IMR-90 (cell line): Measurements from ENCODE around the gene ZNF236. TPM values are rescaled to one million over a fixed set of nuclear protein-coding genes. Genes with fewer than 3 reads are reported as not detected.

Experiments
- ATAC-seq: fragments of 200-7000 bp; cut with Tn5 transposase; 2 replicates; pipeline ENCODE4 v1.9.1; 2020; ENCODE audit warnings: low read depth, mild to moderate bottlenecking, moderate library complexity
- BruUV-seq: library from RNA; stranded (reverse); fragments of 400-500 nt; replicated peaks from 2 replicates; lab custom pipeline; 2021; lab: Mats Ljungman, UMichigan
- CTCF ChIA-PET: fragments of 300-600 bp; formaldehyde crosslinking; extraction: SDS; loops from one replicate; lab custom pipeline; 2021; ENCODE audit warnings: antibody characterized with exemption; lab: Yijun Ruan, JAX
- POLR2A ChIA-PET: fragments of 300-600 bp; sonication (Branson Sonifier 250); formaldehyde crosslinking; loops from one replicate; lab custom pipeline; 2022; ENCODE audit warnings: antibody characterized with exemption; ENCODE audit not compliant: unreplicated experiment; lab: Charles Lee
- DNase-seq: peaks from one replicate; pipeline ENCODE4 v3.0.0; 2013
- H2AFZ ChIP-seq: replicated peaks from 2 replicates; pipeline ENCODE3; 2013; ENCODE audit warnings: low read length, mild to moderate bottlenecking; ENCODE audit not compliant: poor library complexity
- H2AK5ac ChIP-seq: 2 replicates; pipeline ENCODE4 v1.6.1; 2013; ENCODE audit warnings: low read depth, low read length, inconsistent platforms
- H2AK9ac ChIP-seq: replicated peaks from 2 replicates; pipeline ENCODE3; 2013; ENCODE audit warnings: mild to moderate bottlenecking, low read depth, low read length, moderate library complexity; ENCODE audit not compliant: poor library complexity
- H2BK120ac ChIP-seq: 2 replicates; pipeline ENCODE4 v1.6.1; 2013; ENCODE audit warnings: low read depth, low read length, inconsistent platforms
- H2BK15ac ChIP-seq: 3 replicates; pipeline ENCODE4 v1.6.1; 2013; ENCODE audit warnings: low read depth, low read length, inconsistent platforms
- H2BK20ac ChIP-seq: 2 replicates; pipeline ENCODE4 v1.6.1; 2013; ENCODE audit warnings: low read depth, mild to moderate bottlenecking, inconsistent platforms, low read length, moderate library complexity
- H2BK5ac ChIP-seq: 2 replicates; pipeline ENCODE4 v1.6.1; 2013; ENCODE audit warnings: mild to moderate bottlenecking, low read depth, low read length, inconsistent platforms; ENCODE audit not compliant: poor library complexity, severe bottlenecking
- H3K14ac ChIP-seq: replicated peaks from 2 replicates; pipeline ENCODE4 v1.6.1; 2013; ENCODE audit warnings: low read depth, low read length, inconsistent platforms
- H3K18ac ChIP-seq: 2 replicates; pipeline ENCODE4 v1.6.1; 2013; ENCODE audit warnings: low read depth, low read length, control low read depth
- H3K23ac ChIP-seq: 2 replicates; pipeline ENCODE4 v1.6.1; 2013; ENCODE audit warnings: low read depth, low read length, inconsistent platforms
- H3K27ac ChIP-seq: 2 replicates; pipeline ENCODE4 v1.5.1; 2013; ENCODE audit warnings: mild to moderate bottlenecking, control low read depth, low read length; ENCODE audit not compliant: insufficient read depth
- H3K27me3 ChIP-seq: 2 replicates; pipeline ENCODE4 v1.6.1; 2013; ENCODE audit warnings: low read length; ENCODE audit not compliant: control insufficient read depth, insufficient read depth
- H3K36me3 ChIP-seq: 2 replicates; pipeline ENCODE4 v1.6.1; 2013; ENCODE audit warnings: low read length, mixed read lengths; ENCODE audit not compliant: control insufficient read depth, insufficient read depth
- H3K4ac ChIP-seq: 2 replicates; pipeline ENCODE4 v1.6.1; 2013; ENCODE audit warnings: low read depth, low read length, inconsistent platforms
- H3K4me1 ChIP-seq: 2 replicates; pipeline ENCODE4 v1.6.1; 2013; ENCODE audit warnings: low read length, mixed read lengths; ENCODE audit not compliant: control insufficient read depth, insufficient read depth
- H3K4me2 ChIP-seq: 2 replicates; pipeline ENCODE4 v1.6.1; 2013; ENCODE audit warnings: low read depth, mild to moderate bottlenecking, control low read depth, low read length, moderate library complexity
- H3K4me3 ChIP-seq: 2 replicates; pipeline ENCODE4 v1.5.1; 2013; ENCODE audit warnings: low read depth, mild to moderate bottlenecking, control low read depth, low read length, moderate library complexity; ENCODE audit not compliant: insufficient read depth
- H3K56ac ChIP-seq: 2 replicates; pipeline ENCODE4 v1.6.1; 2013; ENCODE audit warnings: low read length, inconsistent platforms; ENCODE audit not compliant: insufficient read depth; ENCODE audit errors: extremely low read depth
- H3K79me1 ChIP-seq, 2 experiments: 2 replicates each; pipeline ENCODE4 v1.6.1; 2013; ENCODE audit warnings: low read length in 2 of 2, inconsistent platforms in 1 of 2, low read depth in 1 of 2
- H3K9ac ChIP-seq: 2 replicates; pipeline ENCODE4 v1.6.1; 2013; ENCODE audit warnings: low read depth, low read length, control low read depth
- H3K9me1 ChIP-seq: 2 replicates; pipeline ENCODE4 v1.6.1; 2013; ENCODE audit warnings: low read length, inconsistent platforms; ENCODE audit not compliant: insufficient read depth
- H3K9me3 ChIP-seq: 2 replicates; pipeline ENCODE4 v1.6.1; 2013; ENCODE audit warnings: low read length; ENCODE audit not compliant: control insufficient read depth, insufficient read depth
- H4K20me1 ChIP-seq: 2 replicates; pipeline ENCODE4 v1.6.1; 2013; ENCODE audit warnings: low read length, inconsistent platforms; ENCODE audit not compliant: insufficient read depth
- H4K5ac ChIP-seq: 2 replicates; pipeline ENCODE4 v1.6.1; 2013; ENCODE audit warnings: mild to moderate bottlenecking, low read depth, low read length, control low read depth
- H4K8ac ChIP-seq, 2 experiments: 2 replicates each; pipeline ENCODE4 v1.6.1; 2013; ENCODE audit warnings: low read depth in 2 of 2, low read length in 2 of 2, control low read depth in 1 of 2, inconsistent platforms in 1 of 2
- H4K91ac ChIP-seq: 2 replicates; pipeline ENCODE4 v1.6.1; 2013; ENCODE audit warnings: low read depth, low read length, inconsistent platforms; ENCODE audit not compliant: insufficient read depth
- BHLHE40 ChIP-seq: fragments of 150-350 bp; IDR thresholded peaks from 2 replicates; pipeline ENCODE4 v1.6.1; 2016; ENCODE audit warnings: mild to moderate bottlenecking, low read depth, low read length
- CEBPB ChIP-seq: IDR thresholded peaks from 2 replicates; pipeline ENCODE4 v1.6.1; 2012; ENCODE audit warnings: low read depth, low read length, improper control_type of control experiment
- CHD1 ChIP-seq: IDR thresholded peaks from 2 replicates; pipeline ENCODE4 v1.6.1; 2012; ENCODE audit warnings: low read depth, low read length, improper control_type of control experiment
- FOS ChIP-seq: fragments of 150-350 bp; IDR thresholded peaks from 2 replicates; pipeline ENCODE4 v1.6.1; 2016; ENCODE audit warnings: low read depth, low read length
- MAFK ChIP-seq: IDR thresholded peaks from 2 replicates; pipeline ENCODE4 v1.6.1; 2012; ENCODE audit warnings: low read depth, low read length, improper control_type of control experiment
- MAZ ChIP-seq: IDR thresholded peaks from 2 replicates; pipeline ENCODE4 v1.6.1; 2012; ENCODE audit warnings: low read depth, mild to moderate bottlenecking, low read length, improper control_type of control experiment, moderate library complexity, borderline replicate concordance
- MXI1 ChIP-seq: IDR thresholded peaks from 2 replicates; pipeline ENCODE4 v1.6.1; 2012; ENCODE audit warnings: low read depth, mild to moderate bottlenecking, low read length, moderate library complexity, borderline replicate concordance
- NFE2L2 ChIP-seq: fragments of 150-350 bp; IDR thresholded peaks from 2 replicates; pipeline ENCODE4 v1.6.1; 2016; ENCODE audit warnings: low read depth, mild to moderate bottlenecking, low read length
- POLR2A ChIP-seq: IDR thresholded peaks from 2 replicates; pipeline ENCODE4 v1.6.1; 2012; ENCODE audit warnings: mild to moderate bottlenecking, low read depth, low read length
- RAD21 ChIP-seq: IDR thresholded peaks from 2 replicates; pipeline ENCODE4 v1.6.1; 2012; ENCODE audit warnings: low read length, improper control_type of control experiment
- RCOR1 ChIP-seq: IDR thresholded peaks from 2 replicates; pipeline ENCODE4 v1.6.1; 2012; ENCODE audit warnings: mild to moderate bottlenecking, low read length, improper control_type of control experiment; ENCODE audit not compliant: insufficient replicate concordance
- RFX5 ChIP-seq: IDR thresholded peaks from 2 replicates; pipeline ENCODE4 v1.8.0; 2012; ENCODE audit warnings: low read depth, mild to moderate bottlenecking, low read length, moderate library complexity
- SMC3 ChIP-seq: fragments of 150-350 bp; IDR thresholded peaks from 2 replicates; pipeline ENCODE4 v1.6.1; 2016; ENCODE audit warnings: low read depth, mild to moderate bottlenecking, antibody characterized with exemption, low read length, moderate library complexity
- WGBS, 2 experiments: methylation state at CpG; one replicate each; pipeline versions ENCODE4 v1.1.5 to v1.1.7; 2013; ENCODE audit warnings: missing lambda C conversion rate in 2 of 2; ENCODE audit not compliant: insufficient read length in 1 of 2; ENCODE audit errors: extremely low coverage in 2 of 2; 5-methylcytosine and 5-hydroxymethylcytosine counted together
- dilution Hi-C: fragments of 300-500 bp; cut with HindIII; formaldehyde crosslinking; loops from one replicate; pipeline ENCODE4 v1.14.3; 2018; ENCODE audit warnings: low sequenced_read_pairs; ENCODE audit not compliant: unreplicated experiment
- in situ Hi-C: fragments of 300-500 bp; cut with MboI; formaldehyde crosslinking; loops from 3 replicates; pipeline ENCODE4 v1.14.3; 2019; ENCODE audit warnings: low sequenced_read_pairs, inconsistent platforms, mixed read lengths
- intact Hi-C: fragments of 100-400 bp; cut with micrococcal nuclease; formaldehyde crosslinking; loops from 2 replicates; pipeline ENCODE4 v1.10.0; 2022
- polyA plus RNA-seq, 3 experiments: library from polyadenylated mRNA; depleted of rRNA; stranded (reverse); fragments of >200 nt; gene quantifications; 2 replicates each; pipeline ENCODE4 v1.2.3, GENCODE V29; 2012; ENCODE audit warnings: low replicate concordance in 1 of 3
- total RNA-seq: library from RNA; depleted of rRNA; stranded (reverse); fragments of >200 nt; gene quantifications from 2 replicates; pipeline ENCODE4 v1.2.3, GENCODE V29; 2012
- TF ChIP-seq, protein P1 (sequence below): conservative IDR thresholded peaks from 2 replicates; pipeline ENCODE4 v1.5.1; 2012; ENCODE audit warnings: mild to moderate bottlenecking, low read depth, low read length, improper control_type of control experiment
- TF ChIP-seq, protein P2 (sequence below): fragments of 150-350 bp; IDR thresholded peaks from 2 replicates; pipeline ENCODE4 v1.6.1; 2016; ENCODE audit warnings: low read depth, mild to moderate bottlenecking, low read length, moderate library complexity, borderline replicate concordance

The ZNF236 gene
- total and polyA plus RNA-seq, 2 of the 4 experiments (the other 2 are of a cell fraction) = 3.6 to 9.7 TPM

DNA sequence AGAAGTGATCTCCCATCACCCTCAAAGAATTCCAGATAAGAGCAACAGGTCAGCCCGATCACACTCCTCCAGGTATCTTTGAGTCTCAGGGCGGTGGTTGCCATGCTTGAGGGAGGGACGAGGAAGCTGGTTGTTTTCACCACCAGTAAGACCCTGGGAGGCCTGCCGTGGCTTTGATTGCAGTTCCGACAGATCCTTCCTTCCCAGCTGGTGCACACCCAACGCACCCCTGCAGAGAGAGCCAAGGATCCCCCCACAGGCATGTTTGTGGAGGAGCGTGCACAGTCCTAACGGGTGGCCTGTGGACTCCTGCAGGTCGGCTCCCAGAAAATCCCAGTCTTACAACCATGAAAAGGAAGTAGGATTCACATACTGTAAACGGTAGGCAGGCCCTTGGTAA is 13.8 kb upstream of the ZNF236 start:
- TF ChIP-seq RCOR1 (no peak), RAD21 (no peak), SMC3 (no peak), CHD1 (no peak), MXI1 (no peak), MAZ (no peak), MAFK (no peak), CEBPB (no peak), BHLHE40 (no peak), POLR2A (no peak), NFE2L2 (no peak), FOS (no peak), RFX5 (no peak)
- TF ChIP-seq, protein P1, sequence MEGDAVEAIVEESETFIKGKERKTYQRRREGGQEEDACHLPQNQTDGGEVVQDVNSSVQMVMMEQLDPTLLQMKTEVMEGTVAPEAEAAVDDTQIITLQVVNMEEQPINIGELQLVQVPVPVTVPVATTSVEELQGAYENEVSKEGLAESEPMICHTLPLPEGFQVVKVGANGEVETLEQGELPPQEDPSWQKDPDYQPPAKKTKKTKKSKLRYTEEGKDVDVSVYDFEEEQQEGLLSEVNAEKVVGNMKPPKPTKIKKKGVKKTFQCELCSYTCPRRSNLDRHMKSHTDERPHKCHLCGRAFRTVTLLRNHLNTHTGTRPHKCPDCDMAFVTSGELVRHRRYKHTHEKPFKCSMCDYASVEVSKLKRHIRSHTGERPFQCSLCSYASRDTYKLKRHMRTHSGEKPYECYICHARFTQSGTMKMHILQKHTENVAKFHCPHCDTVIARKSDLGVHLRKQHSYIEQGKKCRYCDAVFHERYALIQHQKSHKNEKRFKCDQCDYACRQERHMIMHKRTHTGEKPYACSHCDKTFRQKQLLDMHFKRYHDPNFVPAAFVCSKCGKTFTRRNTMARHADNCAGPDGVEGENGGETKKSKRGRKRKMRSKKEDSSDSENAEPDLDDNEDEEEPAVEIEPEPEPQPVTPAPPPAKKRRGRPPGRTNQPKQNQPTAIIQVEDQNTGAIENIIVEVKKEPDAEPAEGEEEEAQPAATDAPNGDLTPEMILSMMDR = no peak
- TF ChIP-seq, protein P2, sequence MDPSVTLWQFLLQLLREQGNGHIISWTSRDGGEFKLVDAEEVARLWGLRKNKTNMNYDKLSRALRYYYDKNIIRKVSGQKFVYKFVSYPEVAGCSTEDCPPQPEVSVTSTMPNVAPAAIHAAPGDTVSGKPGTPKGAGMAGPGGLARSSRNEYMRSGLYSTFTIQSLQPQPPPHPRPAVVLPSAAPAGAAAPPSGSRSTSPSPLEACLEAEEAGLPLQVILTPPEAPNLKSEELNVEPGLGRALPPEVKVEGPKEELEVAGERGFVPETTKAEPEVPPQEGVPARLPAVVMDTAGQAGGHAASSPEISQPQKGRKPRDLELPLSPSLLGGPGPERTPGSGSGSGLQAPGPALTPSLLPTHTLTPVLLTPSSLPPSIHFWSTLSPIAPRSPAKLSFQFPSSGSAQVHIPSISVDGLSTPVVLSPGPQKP = no peak
- ChIA-PET CTCF (interaction anchor here (0.6 kb wide), 1 partner anchor 1845 kb away, joined by 7 read pairs; no protein-coding TSS in a partner anchor), POLR2A (no interaction called here)
- Histone ChIP-seq H2AK9ac (no peak overlapping the region), H2BK120ac (no peak overlapping the region), H4K91ac (no peak overlapping the region), H3K27ac (no peak overlapping the region), H2AFZ (no peak overlapping the region), H4K8ac (no peak overlapping the region), H3K36me3 (peaks cover 4% of the 10 kb centered on the region; the same call in 1 of the 2 replicates), H2AK5ac (no peak overlapping the region), H2BK5ac (no peak overlapping the region), H3K27me3 (no peaks in the 10 kb centered on the region), H3K4ac (no peak overlapping the region), H3K23ac (no peak overlapping the region), H3K9me1 (no peaks in the 10 kb centered on the region), H2BK15ac (no peak overlapping the region), H3K4me2 (no peak overlapping the region), H4K5ac (no peak overlapping the region), H3K18ac (no peak overlapping the region), H3K4me1 (no peaks in the 10 kb centered on the region), H3K9me3 (no peaks in the 10 kb centered on the region), H3K9ac (no peak overlapping the region), H3K14ac (no peak overlapping the region), H4K20me1 (no peaks in the 10 kb centered on the region), H3K79me1 (0 out of 4 replicates have a peak, but pooled peaks cover 0 to 2% of the 10 kb centered on the region in 2 experiments), H3K56ac (no peak overlapping the region), H2BK20ac (no peak overlapping the region), H3K4me3 (no peak overlapping the region)
- dilution Hi-C loops (no loop called here), intact Hi-C loops (no loop called here), in situ Hi-C loops (loop anchor here (10.0 to 25.0 kb wide), 2 partner anchors 176 to 404 kb away; no protein-coding TSS in a partner anchor)
- ATAC-seq (no peak), DNase-seq (no peak)
- no TSS peak for BruUV-seq
- no CpG with 5 or more reads among the region's 10 CpGs for WGBS, 2 experiments
